ENCODE results near the gene RIMOC1.
"Not testable (repeated sequence)": the region's sequence is repeated elsewhere in the genome, so short reads cannot be mapped to it uniquely, and the experiment has no call there.

Gene RIMOC1

GRCh38 chr5:41935544-41935943 lies 31.4 kb downstream of the RIMOC1 start:
- TF ChIP-seq SPI1 (IDR thresholded peaks at IDR 0.05; ENCODE audit: borderline replicate concordance, low read depth): no peak
- TF ChIP-seq, protein P1, sequence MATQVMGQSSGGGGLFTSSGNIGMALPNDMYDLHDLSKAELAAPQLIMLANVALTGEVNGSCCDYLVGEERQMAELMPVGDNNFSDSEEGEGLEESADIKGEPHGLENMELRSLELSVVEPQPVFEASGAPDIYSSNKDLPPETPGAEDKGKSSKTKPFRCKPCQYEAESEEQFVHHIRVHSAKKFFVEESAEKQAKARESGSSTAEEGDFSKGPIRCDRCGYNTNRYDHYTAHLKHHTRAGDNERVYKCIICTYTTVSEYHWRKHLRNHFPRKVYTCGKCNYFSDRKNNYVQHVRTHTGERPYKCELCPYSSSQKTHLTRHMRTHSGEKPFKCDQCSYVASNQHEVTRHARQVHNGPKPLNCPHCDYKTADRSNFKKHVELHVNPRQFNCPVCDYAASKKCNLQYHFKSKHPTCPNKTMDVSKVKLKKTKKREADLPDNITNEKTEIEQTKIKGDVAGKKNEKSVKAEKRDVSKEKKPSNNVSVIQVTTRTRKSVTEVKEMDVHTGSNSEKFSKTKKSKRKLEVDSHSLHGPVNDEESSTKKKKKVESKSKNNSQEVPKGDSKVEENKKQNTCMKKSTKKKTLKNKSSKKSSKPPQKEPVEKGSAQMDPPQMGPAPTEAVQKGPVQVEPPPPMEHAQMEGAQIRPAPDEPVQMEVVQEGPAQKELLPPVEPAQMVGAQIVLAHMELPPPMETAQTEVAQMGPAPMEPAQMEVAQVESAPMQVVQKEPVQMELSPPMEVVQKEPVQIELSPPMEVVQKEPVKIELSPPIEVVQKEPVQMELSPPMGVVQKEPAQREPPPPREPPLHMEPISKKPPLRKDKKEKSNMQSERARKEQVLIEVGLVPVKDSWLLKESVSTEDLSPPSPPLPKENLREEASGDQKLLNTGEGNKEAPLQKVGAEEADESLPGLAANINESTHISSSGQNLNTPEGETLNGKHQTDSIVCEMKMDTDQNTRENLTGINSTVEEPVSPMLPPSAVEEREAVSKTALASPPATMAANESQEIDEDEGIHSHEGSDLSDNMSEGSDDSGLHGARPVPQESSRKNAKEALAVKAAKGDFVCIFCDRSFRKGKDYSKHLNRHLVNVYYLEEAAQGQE (IDR thresholded peaks at IDR 0.05; ENCODE audit: insufficient replicate concordance, low read depth): no peak
- TF ChIP-seq GABPA (IDR thresholded peaks at IDR 0.05; ENCODE audit: low read depth): no peak
- TF ChIP-seq CTCF (IDR thresholded peaks at IDR 0.05; ENCODE audit: insufficient read depth, low read length): no peak
- TF ChIP-seq POLR2AphosphoS5 (IDR thresholded peaks at IDR 0.05; ENCODE audit: low read depth): no peak
- no peak overlapping the region for H3K27ac ChIP-seq (replicated peaks)
- H3K4me3 ChIP-seq (replicated peaks; ENCODE audit: insufficient read depth, low read length): no peak overlapping the region
- H3K27me3 ChIP-seq (ENCODE audit: insufficient read depth, poor library complexity, severe bottlenecking): no peaks in the 10 kb centered on the region
- no peak for DNase-seq (ENCODE audit: low read depth in 1 of 2, low spot score in 1 of 2)

GRCh38 chr5:41940641-41941040 lies 36.5 kb downstream of the RIMOC1 start:
- no peak overlapping the region for H3K4me3 ChIP-seq (replicated peaks; ENCODE audit: insufficient read depth, low read length)
- DNase-seq (ENCODE audit: low read depth in 1 of 2, low spot score in 1 of 2): no peak
- H3K27ac ChIP-seq (replicated peaks): no peak overlapping the region
- no peaks in the 10 kb centered on the region for H3K27me3 ChIP-seq (ENCODE audit: insufficient read depth, poor library complexity, severe bottlenecking)
- TF ChIP-seq CTCF (IDR thresholded peaks at IDR 0.05; ENCODE audit: insufficient read depth, low read length) (no peak), GABPA (IDR thresholded peaks at IDR 0.05; ENCODE audit: low read depth) (no peak), POLR2AphosphoS5 (IDR thresholded peaks at IDR 0.05; ENCODE audit: low read depth) (no peak), SPI1 (IDR thresholded peaks at IDR 0.05; ENCODE audit: borderline replicate concordance, low read depth) (no peak)
- TF ChIP-seq, protein P1 (IDR thresholded peaks at IDR 0.05; ENCODE audit: insufficient replicate concordance, low read depth): no peak

GRCh38 chr5:41945332-41945955 lies 41.3 kb downstream of the RIMOC1 start:
- not testable (repeated sequence) for H3K4me3 ChIP-seq (replicated peaks; ENCODE audit: insufficient read depth, low read length); H3K27me3 ChIP-seq (ENCODE audit: insufficient read depth, poor library complexity, severe bottlenecking); H3K27ac ChIP-seq (replicated peaks); DNase-seq (ENCODE audit: low read depth in 1 of 2, low spot score in 1 of 2)

DNA sequence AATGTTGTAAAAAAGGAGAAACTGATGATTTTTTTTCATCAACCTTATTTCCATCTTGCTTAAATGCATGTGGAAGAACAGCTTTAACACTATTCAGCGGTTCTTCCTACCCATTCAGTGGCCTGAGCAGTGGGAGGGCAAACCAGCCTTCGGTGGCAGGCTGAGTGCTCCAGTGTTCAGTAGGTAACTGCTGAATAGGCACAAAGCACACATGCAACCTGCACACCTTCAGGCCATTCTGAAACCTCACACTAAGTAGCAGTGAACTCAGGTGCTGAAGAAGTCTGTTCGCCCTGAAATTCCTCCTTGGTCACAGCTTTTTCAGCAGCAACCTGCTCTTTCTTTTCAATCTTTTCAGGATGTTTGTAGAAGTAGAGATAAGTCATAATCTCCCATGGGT lies 47.1 kb downstream of the RIMOC1 start:
- H3K4me3 ChIP-seq (replicated peaks; ENCODE audit: insufficient read depth, low read length): no peak overlapping the region
- TF ChIP-seq POLR2AphosphoS5 (IDR thresholded peaks at IDR 0.05; ENCODE audit: low read depth): no peak
- TF ChIP-seq, protein P1 (IDR thresholded peaks at IDR 0.05; ENCODE audit: insufficient replicate concordance, low read depth): no peak
- no peak for TF ChIP-seq GABPA (IDR thresholded peaks at IDR 0.05; ENCODE audit: low read depth)

More for the DNA sequence above, 47.1 kb downstream of the RIMOC1 start:
- no peak for DNase-seq (ENCODE audit: low read depth in 1 of 2, low spot score in 1 of 2)
- Histone ChIP-seq H3K27ac (replicated peaks) (no peak overlapping the region), H3K27me3 (ENCODE audit: insufficient read depth, poor library complexity, severe bottlenecking) (no peaks in the 10 kb centered on the region)
